Right atrium auricular region (tissue), 2 donors: ENCODE data around the gene IMPG1. TPM values are rescaled to one million over a fixed set of nuclear protein-coding genes. Genes with fewer than 3 reads are reported as not detected.

Experiments used
- DNase-seq: peaks from one replicate; pipeline ENCODE4 v3.0.0-alpha.2; 2019; ENCODE audit warnings: low spot score
- H3K27ac ChIP-seq, 2 donors: fragments of 200-600 bp; sonication (generic); 1 replicate in 1 of 2; 2 replicates in 1 of 2; pipeline ENCODE4 v1.5.1; 2016 to 2019
- H3K27me3 ChIP-seq, 2 donors: fragments of 200-600 bp; sonication (generic); one replicate each; pipeline versions ENCODE4 v1.5.1 to v1.6.0; 2017 to 2019
- H3K36me3 ChIP-seq: fragments of 200-600 bp; sonication (generic); one replicate; pipeline ENCODE4 v1.5.1; 2016
- H3K4me1 ChIP-seq, 2 donors: fragments of 200-600 bp; sonication (generic); one replicate each; pipeline versions ENCODE4 v1.5.1 to v1.6.0; 2017 to 2019
- H3K4me3 ChIP-seq, 2 donors: fragments of 200-600 bp; sonication (generic); 1 replicate in 1 of 2; 2 replicates in 1 of 2; pipeline ENCODE4 v1.5.1; 2017 to 2019; ENCODE audit warnings: mild to moderate bottlenecking in 1 of 2, moderate library complexity in 1 of 2
- H3K9me3 ChIP-seq, 2 donors: fragments of 200-600 bp; sonication (generic); one replicate each; pipeline ENCODE4 v1.5.1; 2019
- CTCF ChIP-seq, 2 donors: fragments of 200-600 bp; sonication (generic); IDR thresholded peaks; one replicate each; pipeline ENCODE4 v1.5.1; 2019; ENCODE audit warnings: antibody characterized with exemption in 2 of 2
- total RNA-seq, 2 donors: library from RNA; depleted of rRNA; stranded (reverse); fragments of >200 nt; gene quantifications; one replicate each; pipeline ENCODE4 v1.1.0, GENCODE V29; 2016

Gene IMPG1
- total RNA-seq, 2 donors from 2014 or later: not detected

GRCh38 chr6:75936682-75937081 is 135.8 kb downstream of the IMPG1 start:
- Histone ChIP-seq H3K4me3 (no peak overlapping the region), H3K9me3 (no peaks in the 10 kb centered on the region), H3K27me3 (no peaks in the 10 kb centered on the region), H3K27ac (no peak overlapping the region), H3K36me3 (no peaks in the 10 kb centered on the region), H3K4me1 (peaks cover 0 to 20% of the 10 kb centered on the region in 2 donors)
- no peak for DNase-seq
- no peak for TF ChIP-seq CTCF (IDR thresholded peaks at IDR 0.05)

GRCh38 chr6:75935473-75935793 is 137.0 kb downstream of the IMPG1 start:
- no peaks in the 10 kb centered on the region for H3K36me3 ChIP-seq
- no peak for DNase-seq
- peak overlapping the region in 1 of 2 donors; percentile 37 for H3K4me3 ChIP-seq
- TF ChIP-seq CTCF (IDR thresholded peaks at IDR 0.05): no peak
- peaks cover 0 to 20% of the 10 kb centered on the region in 2 donors for H3K4me1 ChIP-seq
- peak overlapping the region in 1 of 2 donors; percentile 28 for H3K27ac ChIP-seq
- H3K9me3 ChIP-seq: no peaks in the 10 kb centered on the region
- no peaks in the 10 kb centered on the region for H3K27me3 ChIP-seq

- Histone ChIP-seq H3K27me3 (no peaks in the 10 kb centered on the region), H3K9me3 (no peaks in the 10 kb centered on the region), H3K36me3 (no peaks in the 10 kb centered on the region), H3K27ac (peak overlapping the region in 1 of 2 donors; percentile 28), H3K4me3 (peak overlapping the region; percentile 33 to 37), H3K4me1 (peaks cover 0 to 20% of the 10 kb centered on the region in 2 donors)
- peak; percentile 55 to 82 for TF ChIP-seq CTCF (IDR thresholded peaks at IDR 0.05)
- DNase-seq: no peak
Observed at GRCh38 chr6:75934643-75935472, 137.6 kb downstream of the IMPG1 start.

GRCh38 chr6:75933387-75933975 is 139.0 kb downstream of the IMPG1 start:
- Histone ChIP-seq H3K27me3 (no peaks in the 10 kb centered on the region), H3K27ac (peak overlapping the region in 1 of 2 donors; percentile 0), H3K36me3 (no peaks in the 10 kb centered on the region), H3K4me1 (peaks cover 0 to 20% of the 10 kb centered on the region in 2 donors), H3K9me3 (no peaks in the 10 kb centered on the region), H3K4me3 (no peak overlapping the region)
- no peak for DNase-seq
- TF ChIP-seq CTCF (IDR thresholded peaks at IDR 0.05): no peak

GRCh38 chr6:75932067-75932466 is 140.4 kb downstream of the IMPG1 start:
- H3K9me3 ChIP-seq: no peaks in the 10 kb centered on the region
- no peak overlapping the region for H3K4me3 ChIP-seq
- peaks cover 0 to 20% of the 10 kb centered on the region in 2 donors for H3K4me1 ChIP-seq
- TF ChIP-seq CTCF (IDR thresholded peaks at IDR 0.05): peak; percentile 32 to 64
- H3K27me3 ChIP-seq: no peaks in the 10 kb centered on the region
- H3K36me3 ChIP-seq: no peaks in the 10 kb centered on the region
- no peak overlapping the region for H3K27ac ChIP-seq
- DNase-seq: no peak
